GM19324 (cell line): ENCODE measurements around the gene DEPDC7.

Source experiments
- ATAC-seq: cut with Tn5 transposase; IDR thresholded peaks from one replicate; pipeline ENCODE4 v1.9.1; 2021; ENCODE audit warnings: mild to moderate bottlenecking, moderate library complexity; ENCODE audit not compliant: unreplicated experiment, low FRiP score

Gene DEPDC7

GRCh38 chr11:33059331-33060007 lies 43.8 kb downstream of the DEPDC7 start:
- ATAC-seq = no peak

- ATAC-seq = no peak
These were observed 44.6 kb downstream of the DEPDC7 start for GRCh38 chr11:33060271-33060670.

- no peak for ATAC-seq
These were observed 46.5 kb downstream of the DEPDC7 start for GRCh38 chr11:33062137-33062536.

- ATAC-seq = no peak
These were observed 47.7 kb downstream of the DEPDC7 start for GRCh38 chr11:33063326-33063881.

GRCh38 chr11:33064033-33064825 lies 48.6 kb downstream of the DEPDC7 start:
- no peak for ATAC-seq

- ATAC-seq = no peak
These were observed 49.2 kb downstream of the DEPDC7 start for GRCh38 chr11:33064866-33065265.

GRCh38 chr11:33065445-33066178 lies 49.9 kb downstream of the DEPDC7 start:
- no peak for ATAC-seq

GRCh38 chr11:33067294-33067693 lies 51.6 kb downstream of the DEPDC7 start:
- ATAC-seq = no peak

- no peak for ATAC-seq
These were observed 53.1 kb downstream of the DEPDC7 start for GRCh38 chr11:33068611-33069340.

GRCh38 chr11:33072465-33072864 lies 56.8 kb downstream of the DEPDC7 start:
- ATAC-seq = no peak
